Natural killer cell (primary cell): ENCODE measurements around the gene TMC4. TPM values are rescaled to one million over a fixed set of nuclear protein-coding genes. Genes with fewer than 3 reads are reported as not detected.

Experiments used
- ATAC-seq, 3 donors: fragments of 150-1000 bp in 2 of 3; fragments of 200-7000 bp in 1 of 3; cut with Tn5 transposase; 1 replicate in 1 of 3; 2 replicates in 2 of 3; pipeline ENCODE4 v1.10.0; 2021; ENCODE audit warnings: mild to moderate bottlenecking in 2 of 3, moderate library complexity in 2 of 3
- DNase-seq, 2 donors: peaks; one replicate each; pipeline versions ENCODE4 v3.0.0 to v3.0.0-alpha.2; 2013 to 2021; ENCODE audit warnings: mixed read lengths in 1 of 2
- H3K27ac ChIP-seq: one replicate; pipeline ENCODE4 v1.5.1; 2013; ENCODE audit warnings: mild to moderate bottlenecking, low read length
- H3K27me3 ChIP-seq: one replicate; pipeline ENCODE4 v1.6.1; 2013; ENCODE audit warnings: low read length; ENCODE audit not compliant: control insufficient read depth, insufficient read depth
- H3K36me3 ChIP-seq: one replicate; pipeline ENCODE4 v1.6.1; 2013; ENCODE audit warnings: low read length; ENCODE audit not compliant: control insufficient read depth, insufficient read depth
- H3K4me1 ChIP-seq: one replicate; pipeline ENCODE4 v1.6.1; 2013; ENCODE audit warnings: low read length; ENCODE audit not compliant: control insufficient read depth, insufficient read depth
- H3K4me3 ChIP-seq: one replicate; pipeline ENCODE4 v1.5.1; 2013; ENCODE audit warnings: low read length
- H3K9me3 ChIP-seq: one replicate; pipeline ENCODE4 v1.6.1; 2013; ENCODE audit warnings: low read length; ENCODE audit not compliant: control insufficient read depth, insufficient read depth
- H3K27ac Mint-ChIP-seq, 2 donors: one replicate each; pipeline ENCODE4 v1.8.0; 2022; ENCODE audit warnings: mild to moderate bottlenecking in 2 of 2, mixed read lengths in 2 of 2, moderate library complexity in 1 of 2
- H3K27me3 Mint-ChIP-seq, 2 donors: one replicate each; pipeline ENCODE4 v1.8.0; 2022; ENCODE audit warnings: low read depth in 2 of 2, mixed read lengths in 2 of 2
- H3K36me3 Mint-ChIP-seq: one replicate; pipeline ENCODE4 v1.8.0; 2022; ENCODE audit warnings: mixed read lengths
- H3K4me1 Mint-ChIP-seq, 2 donors: one replicate each; pipeline ENCODE4 v1.8.0; 2022; ENCODE audit warnings: mixed read lengths in 2 of 2
- H3K4me3 Mint-ChIP-seq: one replicate; pipeline ENCODE4 v1.8.0; 2022; ENCODE audit warnings: mild to moderate bottlenecking, moderate library complexity, mixed read lengths
- H3K9me3 Mint-ChIP-seq, 2 donors: one replicate each; pipeline ENCODE4 v1.8.0; 2022; ENCODE audit warnings: mixed read lengths in 2 of 2
- WGBS: methylation state at CpG from one replicate; pipeline ENCODE4 v1.1.7; 2013; ENCODE audit warnings: missing lambda C conversion rate; ENCODE audit not compliant: insufficient coverage; 5-methylcytosine and 5-hydroxymethylcytosine counted together
- intact Hi-C: fragments of 100-400 bp; cut with micrococcal nuclease; formaldehyde crosslinking; loops from one replicate; pipeline ENCODE4 v1.14.2; 2022
- total RNA-seq, 4 donors: library from RNA; stranded (reverse); fragments of 120-200 nt in 1 of 4; gene quantifications; one replicate each; pipeline versions ENCODE4 v1.2.3 to v1.2.4, GENCODE V29; 2013 to 2022
- TF ChIP-seq, protein P1 (sequence below): fragments of 200-600 bp; IDR thresholded peaks from one replicate; pipeline ENCODE4 v1.8.0; 2022; ENCODE audit warnings: antibody characterized with exemption

The TMC4 gene
- total RNA-seq, 3 donors from 2014 or later (not counting 1 experiment from before 2014, with no cell fraction given), result 7.2 to 8.2 (median 7.5) TPM

DNA sequence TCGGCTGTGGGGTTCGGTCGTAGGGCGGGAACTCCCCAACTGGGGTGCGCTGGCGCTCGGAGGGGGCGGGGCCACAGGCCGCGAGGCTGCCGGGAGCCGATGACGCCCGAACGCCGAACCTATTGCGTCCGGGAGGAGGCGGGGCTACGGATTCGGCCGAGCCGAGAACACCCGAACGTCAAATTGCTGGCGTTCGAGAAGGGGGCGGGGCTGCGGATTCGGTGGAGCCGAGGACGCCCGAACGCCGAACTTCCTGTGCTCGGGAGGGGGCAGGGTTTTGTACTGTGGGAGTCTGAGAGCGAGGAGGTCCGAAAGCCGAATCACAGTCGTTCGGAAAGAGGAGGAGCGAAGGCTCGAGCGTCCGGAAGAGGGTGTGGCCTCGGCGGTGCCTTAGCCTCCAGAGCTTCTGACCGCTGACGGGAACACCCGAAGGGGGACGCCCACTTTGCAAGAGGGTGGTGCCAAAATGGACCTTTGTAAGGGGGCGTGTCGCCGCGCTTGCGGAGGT, 17.6 kb upstream of the TMC4 start:
- DNase-seq, result peak; percentile 100
- Mint-ChIP-seq H3K27ac (peak overlapping the region; percentile 97 to 99), H3K4me3 (peak overlapping the region; percentile 99), H3K4me1 (peaks cover 26 to 39% of the 10 kb centered on the region in 2 donors), H3K27me3 (no peaks in the 10 kb centered on the region), H3K36me3 (no peaks in the 10 kb centered on the region), H3K9me3 (no peaks in the 10 kb centered on the region)
- peaks cover 23% of the 10 kb centered on the region for H3K4me1 ChIP-seq
- H3K4me3 ChIP-seq, result peak overlapping the region; percentile 92
- peak; percentile 57 to 79 (median 64) for ATAC-seq
- no peaks in the 10 kb centered on the region for H3K27me3 ChIP-seq
- no peaks in the 10 kb centered on the region for H3K9me3 ChIP-seq
- peak overlapping the region; percentile 98 for H3K27ac ChIP-seq
- TF ChIP-seq, protein P1, sequence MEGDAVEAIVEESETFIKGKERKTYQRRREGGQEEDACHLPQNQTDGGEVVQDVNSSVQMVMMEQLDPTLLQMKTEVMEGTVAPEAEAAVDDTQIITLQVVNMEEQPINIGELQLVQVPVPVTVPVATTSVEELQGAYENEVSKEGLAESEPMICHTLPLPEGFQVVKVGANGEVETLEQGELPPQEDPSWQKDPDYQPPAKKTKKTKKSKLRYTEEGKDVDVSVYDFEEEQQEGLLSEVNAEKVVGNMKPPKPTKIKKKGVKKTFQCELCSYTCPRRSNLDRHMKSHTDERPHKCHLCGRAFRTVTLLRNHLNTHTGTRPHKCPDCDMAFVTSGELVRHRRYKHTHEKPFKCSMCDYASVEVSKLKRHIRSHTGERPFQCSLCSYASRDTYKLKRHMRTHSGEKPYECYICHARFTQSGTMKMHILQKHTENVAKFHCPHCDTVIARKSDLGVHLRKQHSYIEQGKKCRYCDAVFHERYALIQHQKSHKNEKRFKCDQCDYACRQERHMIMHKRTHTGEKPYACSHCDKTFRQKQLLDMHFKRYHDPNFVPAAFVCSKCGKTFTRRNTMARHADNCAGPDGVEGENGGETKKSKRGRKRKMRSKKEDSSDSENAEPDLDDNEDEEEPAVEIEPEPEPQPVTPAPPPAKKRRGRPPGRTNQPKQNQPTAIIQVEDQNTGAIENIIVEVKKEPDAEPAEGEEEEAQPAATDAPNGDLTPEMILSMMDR, result no peak
- H3K36me3 ChIP-seq, result peaks cover 12% of the 10 kb centered on the region
- WGBS, result under 1% methylated on average over 56 of the region's 56 CpGs
- intact Hi-C loops, result loop anchor here (1.0 to 10.0 kb wide), 6 partner anchors 10 to 1464 kb away; partner anchors contain the start of genes CNOT3, MYADM, PRPF31 and RPS9

- Histone ChIP-seq H3K4me1 (peaks cover 23% of the 10 kb centered on the region), H3K9me3 (no peaks in the 10 kb centered on the region), H3K27me3 (no peaks in the 10 kb centered on the region), H3K4me3 (peak overlapping the region; percentile 92), H3K36me3 (peaks cover 12% of the 10 kb centered on the region), H3K27ac (peak overlapping the region; percentile 98)
- under 1% methylated on average over 65 of the region's 65 CpGs for WGBS
- H3K27ac Mint-ChIP-seq, result peak overlapping the region; percentile 97 to 99
- H3K4me3 Mint-ChIP-seq, result peak overlapping the region; percentile 99
- no peaks in the 10 kb centered on the region for H3K27me3 Mint-ChIP-seq
- TF ChIP-seq, protein P1, result no peak
- DNase-seq (peak; percentile 100), ATAC-seq (peak; percentile 57 to 76 (median 61))
- H3K36me3 Mint-ChIP-seq, result no peaks in the 10 kb centered on the region
- no peaks in the 10 kb centered on the region for H3K9me3 Mint-ChIP-seq
- intact Hi-C loops, result loop anchor here (1.0 to 10.0 kb wide), 6 partner anchors 10 to 1465 kb away; partner anchors contain the start of genes CNOT3, MYADM, PRPF31 and RPS9
- H3K4me1 Mint-ChIP-seq, result peaks cover 26 to 36% of the 10 kb centered on the region in 2 donors
Measured at GRCh38 chr19:54189735-54190502, 17.0 kb upstream of the TMC4 start.

GRCh38 chr19:54189145-54189734, 16.3 kb upstream of the TMC4 start, which contains the start of gene MBOAT7:
MBOAT7 (minus strand) TSS chr19:54189580; CDS start chr19:54188508, 1,072 bp downstream.
- no peak for DNase-seq
- no peaks in the 10 kb centered on the region for H3K27me3 Mint-ChIP-seq

More at GRCh38 chr19:54189145-54189734, 16.3 kb upstream of the TMC4 start, which contains the start of gene MBOAT7:
- H3K36me3 ChIP-seq, result peaks cover 12% of the 10 kb centered on the region
- Mint-ChIP-seq H3K9me3 (no peaks in the 10 kb centered on the region), H3K4me1 (peaks cover 26 to 36% of the 10 kb centered on the region in 2 donors), H3K4me3 (peak within 1 kb of the TSS; percentile 99), H3K27ac (peak within 1 kb of the TSS; percentile 97 to 99), H3K36me3 (no peaks in the 10 kb centered on the region)
- peak in 2 of 3 donors; percentile 0 to 2 for ATAC-seq
- H3K9me3 ChIP-seq, result no peaks in the 10 kb centered on the region
- peak within 1 kb of the TSS; percentile 92 for H3K4me3 ChIP-seq
- intact Hi-C loops, result no loop called here
- TF ChIP-seq, protein P1, result no peak
- no peaks in the 10 kb centered on the region for H3K27me3 ChIP-seq
- under 1% methylated on average over 64 of the region's 64 CpGs for WGBS
- H3K27ac ChIP-seq, result peak within 1 kb of the TSS; percentile 98
- H3K4me1 ChIP-seq, result peaks cover 23% of the 10 kb centered on the region
